GM18861 (cell line): ENCODE measurements around the gene MIOS.
A peak's percentile ranks its signal among the peaks of the same experiment; 100 is the strongest.
"Not testable (repeated sequence)": the region's sequence is repeated elsewhere in the genome, so short reads cannot be mapped to it uniquely, and the experiment has no call there.

Experiments used
- ATAC-seq: cut with Tn5 transposase; IDR thresholded peaks from one replicate; pipeline ENCODE4 v1.9.1; 2021; ENCODE audit not compliant: unreplicated experiment

MIOS gene

GRCh38 chr7:7641129-7641663, 74.5 kb downstream of the MIOS start:
- ATAC-seq, result no peak

GRCh38 chr7:7642081-7642480, 75.4 kb downstream of the MIOS start:
- no peak for ATAC-seq

GRCh38 chr7:7647495-7648036, 80.9 kb downstream of the MIOS start:
- ATAC-seq, result no peak

- peak; percentile 48 for ATAC-seq
Measured at GRCh38 chr7:7650682-7651206, 84.1 kb downstream of the MIOS start.

- ATAC-seq, result no peak
Measured at GRCh38 chr7:7651479-7651878, 84.8 kb downstream of the MIOS start.

- ATAC-seq, result no peak
Measured at GRCh38 chr7:7652798-7653540, 86.3 kb downstream of the MIOS start.

- no peak for ATAC-seq
Measured at GRCh38 chr7:7653593-7654187, 87.0 kb downstream of the MIOS start.

GRCh38 chr7:7654964-7655715, 88.5 kb downstream of the MIOS start:
- no peak for ATAC-seq

GRCh38 chr7:7656459-7656858, 89.8 kb downstream of the MIOS start:
- not testable (repeated sequence) for ATAC-seq
